DND-41 (cell line): ENCODE measurements around the gene SNX1.

Experiments
- ATAC-seq: fragments of 200-7000 bp; cut with Tn5 transposase; 3 replicates; pipeline ENCODE4 v1.9.1; 2021; ENCODE audit warnings: low read depth; ENCODE audit not compliant: insufficient read depth
- DNase-seq: peaks from one replicate; pipeline ENCODE4 v3.0.0-alpha.2; 2020
- H2AFZ ChIP-seq: 2 replicates; pipeline ENCODE4 v1.6.0; 2012; ENCODE audit warnings: low read depth, low read length
- H3K27ac ChIP-seq: 2 replicates; pipeline ENCODE4 v1.5.1; 2012; ENCODE audit warnings: low read length, inconsistent platforms
- H3K27me3 ChIP-seq: fragments of 200-600 bp; sonication (generic); 2 replicates; pipeline ENCODE4 v1.6.0; 2012; ENCODE audit warnings: low read length, mild to moderate bottlenecking, inconsistent platforms; ENCODE audit not compliant: insufficient read depth, poor library complexity
- H3K36me3 ChIP-seq: 2 replicates; pipeline ENCODE4 v1.5.1; 2012; ENCODE audit warnings: low read length, inconsistent platforms; ENCODE audit not compliant: insufficient read depth
- H3K4me1 ChIP-seq: 2 replicates; pipeline ENCODE4 v1.5.1; 2012; ENCODE audit warnings: mild to moderate bottlenecking, low read length; ENCODE audit not compliant: insufficient read depth
- H3K4me2 ChIP-seq: 2 replicates; pipeline ENCODE4 v1.6.0; 2012; ENCODE audit warnings: mild to moderate bottlenecking, moderate library complexity, low read length, inconsistent platforms; ENCODE audit not compliant: insufficient read depth
- H3K4me3 ChIP-seq, 2 experiments: fragments of 200-600 bp in 1 of 2; shearing (Covaris generic) in 1 of 2; 2 replicates each; pipeline ENCODE4 v1.5.1; 2012 to 2016; ENCODE audit warnings: inconsistent platforms in 2 of 2, low read length in 2 of 2, mild to moderate bottlenecking in 2 of 2, low read depth in 1 of 2, moderate library complexity in 1 of 2
- H3K79me2 ChIP-seq: 2 replicates; pipeline ENCODE4 v1.6.0; 2012; ENCODE audit warnings: low read length, inconsistent platforms; ENCODE audit not compliant: insufficient read depth
- H3K9ac ChIP-seq: 2 replicates; pipeline ENCODE4 v1.6.0; 2012; ENCODE audit warnings: low read depth, mild to moderate bottlenecking, inconsistent platforms, low read length, moderate library complexity
- H3K9me3 ChIP-seq: 2 replicates; pipeline ENCODE4 v1.5.1; 2012; ENCODE audit warnings: low read length, moderate library complexity, mild to moderate bottlenecking, inconsistent platforms; ENCODE audit not compliant: insufficient read depth, severe bottlenecking
- H4K20me1 ChIP-seq: 2 replicates; pipeline ENCODE4 v1.6.0; 2012; ENCODE audit warnings: low read length; ENCODE audit not compliant: insufficient read depth
- EZH2 ChIP-seq: IDR thresholded peaks from 3 replicates; pipeline ENCODE4 v1.6.1; 2012; ENCODE audit warnings: borderline replicate concordance, low read depth, mild to moderate bottlenecking, moderate library complexity, low read length, inconsistent platforms; ENCODE audit not compliant: severe bottlenecking
- TF ChIP-seq, protein P1 (sequence below): IDR thresholded peaks from 2 replicates; pipeline ENCODE4 v1.5.1; 2012; ENCODE audit warnings: borderline replicate concordance, low read length, moderate library complexity, mild to moderate bottlenecking; ENCODE audit not compliant: poor library complexity, severe bottlenecking; ENCODE audit errors: extremely low read depth

The SNX1 gene

DNA sequence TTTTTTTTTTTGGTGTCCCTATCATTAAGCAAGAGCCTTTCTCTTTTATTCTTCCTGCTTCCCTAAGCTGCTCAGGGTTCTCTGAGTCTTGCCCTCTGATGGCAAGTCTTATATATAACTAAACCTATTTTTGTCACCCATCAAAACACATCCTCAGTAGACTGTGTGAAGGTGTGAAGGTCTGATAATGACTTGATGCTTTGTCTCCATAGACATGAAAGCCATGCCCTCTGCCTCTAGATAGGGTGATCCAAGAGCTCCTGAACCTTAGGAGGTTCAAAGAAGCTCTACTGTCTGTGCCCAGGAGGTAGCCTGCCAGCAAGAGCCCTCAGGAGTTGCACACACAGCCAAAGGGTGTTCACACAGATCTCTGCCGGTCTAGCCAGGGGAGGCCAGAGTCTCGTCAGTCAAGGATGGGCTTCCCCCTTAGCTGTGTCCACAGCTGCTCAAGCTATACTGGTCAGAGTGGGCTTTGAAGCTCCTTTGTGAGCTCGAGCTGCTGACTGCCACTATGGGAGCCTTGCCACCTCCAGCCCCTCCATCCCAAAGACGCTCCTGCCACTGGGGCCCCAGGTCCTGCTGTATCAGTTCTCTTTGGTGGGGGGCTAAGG lies 42.7 kb downstream of the SNX1 start:
- TF ChIP-seq EZH2: no peak
- TF ChIP-seq, protein P1, sequence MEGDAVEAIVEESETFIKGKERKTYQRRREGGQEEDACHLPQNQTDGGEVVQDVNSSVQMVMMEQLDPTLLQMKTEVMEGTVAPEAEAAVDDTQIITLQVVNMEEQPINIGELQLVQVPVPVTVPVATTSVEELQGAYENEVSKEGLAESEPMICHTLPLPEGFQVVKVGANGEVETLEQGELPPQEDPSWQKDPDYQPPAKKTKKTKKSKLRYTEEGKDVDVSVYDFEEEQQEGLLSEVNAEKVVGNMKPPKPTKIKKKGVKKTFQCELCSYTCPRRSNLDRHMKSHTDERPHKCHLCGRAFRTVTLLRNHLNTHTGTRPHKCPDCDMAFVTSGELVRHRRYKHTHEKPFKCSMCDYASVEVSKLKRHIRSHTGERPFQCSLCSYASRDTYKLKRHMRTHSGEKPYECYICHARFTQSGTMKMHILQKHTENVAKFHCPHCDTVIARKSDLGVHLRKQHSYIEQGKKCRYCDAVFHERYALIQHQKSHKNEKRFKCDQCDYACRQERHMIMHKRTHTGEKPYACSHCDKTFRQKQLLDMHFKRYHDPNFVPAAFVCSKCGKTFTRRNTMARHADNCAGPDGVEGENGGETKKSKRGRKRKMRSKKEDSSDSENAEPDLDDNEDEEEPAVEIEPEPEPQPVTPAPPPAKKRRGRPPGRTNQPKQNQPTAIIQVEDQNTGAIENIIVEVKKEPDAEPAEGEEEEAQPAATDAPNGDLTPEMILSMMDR: no peak
- no peaks in the 10 kb centered on the region for H3K4me1 ChIP-seq
- no peak overlapping the region for H3K4me3 ChIP-seq
- H3K4me2 ChIP-seq: no peak overlapping the region
- H3K9ac ChIP-seq: no peak overlapping the region
- no peaks in the 10 kb centered on the region for H3K27me3 ChIP-seq
- H3K9me3 ChIP-seq: no peaks in the 10 kb centered on the region
- ATAC-seq (no peak), DNase-seq (no peak)
- H3K36me3 ChIP-seq: peaks cover 64% of the 10 kb centered on the region
- H4K20me1 ChIP-seq: no peaks in the 10 kb centered on the region; the same call in 1 of the 2 replicates
- H2AFZ ChIP-seq: no peak overlapping the region
- no peaks in the 10 kb centered on the region for H3K79me2 ChIP-seq
- H3K27ac ChIP-seq: no peak overlapping the region

DNA sequence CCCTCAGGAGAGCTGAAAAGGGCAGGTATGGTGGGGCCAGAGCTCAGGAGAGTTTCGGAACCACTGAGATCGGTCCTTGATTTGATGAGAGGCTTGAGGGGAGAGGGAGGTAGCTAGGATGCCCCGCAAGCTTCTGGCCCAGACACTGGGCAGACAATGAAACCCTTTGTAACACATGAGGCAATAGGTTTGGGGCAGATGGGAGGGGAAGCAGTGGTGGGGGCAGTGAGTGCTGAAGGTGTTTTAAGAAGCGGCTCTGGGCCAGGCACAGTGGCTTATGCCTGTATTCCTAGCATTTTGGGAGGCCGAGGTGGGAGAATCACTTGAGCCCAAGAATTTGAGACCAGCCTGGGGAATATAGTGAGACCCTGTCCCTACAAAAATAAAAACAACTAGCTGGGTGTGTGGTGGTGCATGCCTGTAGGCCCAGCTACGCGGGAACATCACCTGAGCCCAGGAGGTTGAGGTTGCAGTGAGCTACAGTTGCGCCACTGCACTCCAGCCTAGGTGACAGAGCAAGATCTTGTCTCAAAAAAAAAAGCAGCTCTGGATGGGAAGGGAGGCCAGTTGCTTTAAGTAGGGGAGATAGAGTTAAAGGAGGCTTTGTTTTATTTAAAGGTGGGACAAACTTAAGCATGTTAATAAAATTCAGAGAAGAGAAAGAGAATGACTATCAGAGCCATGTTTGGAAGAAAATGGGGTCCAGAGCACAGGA lies 46.2 kb downstream of the SNX1 start:
- peaks cover 41% of the 10 kb centered on the region for H3K36me3 ChIP-seq
- ATAC-seq (no peak), DNase-seq (no peak)
- H3K9me3 ChIP-seq: no peaks in the 10 kb centered on the region
- H2AFZ ChIP-seq: no peak overlapping the region
- H3K4me2 ChIP-seq: no peak overlapping the region
- H3K4me1 ChIP-seq: no peaks in the 10 kb centered on the region
- H3K79me2 ChIP-seq: no peaks in the 10 kb centered on the region
- no peak overlapping the region for H3K9ac ChIP-seq
- no peak for TF ChIP-seq EZH2
- TF ChIP-seq, protein P1: no peak
- H3K27me3 ChIP-seq: no peaks in the 10 kb centered on the region
- no peak overlapping the region for H3K4me3 ChIP-seq
- no peak overlapping the region for H3K27ac ChIP-seq
- H4K20me1 ChIP-seq: no peaks in the 10 kb centered on the region; the same call in 1 of the 2 replicates

DNA sequence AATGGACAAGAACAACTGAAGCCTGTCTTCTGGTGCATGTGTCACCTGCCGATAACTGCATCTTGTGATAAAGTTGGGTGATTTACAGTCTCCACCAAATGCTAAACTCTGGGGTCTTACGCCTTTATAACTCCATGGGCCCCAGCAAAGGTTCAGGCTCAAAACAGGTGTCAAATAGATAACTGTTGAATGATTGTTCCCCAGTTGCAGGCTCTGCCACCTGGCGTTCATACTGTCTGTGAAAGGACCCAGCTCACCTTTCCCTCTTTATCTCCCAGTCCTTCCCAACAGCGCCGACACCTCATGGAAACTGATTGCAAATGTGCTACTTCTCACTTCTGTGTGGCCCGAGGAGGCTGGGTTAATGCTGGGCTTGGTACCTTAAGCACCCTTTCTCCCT lies 47.5 kb downstream of the SNX1 start:
- peaks cover 29% of the 10 kb centered on the region for H3K36me3 ChIP-seq
- no peak for ATAC-seq
- H3K27ac ChIP-seq: no peak overlapping the region

More for the DNA sequence above, 47.5 kb downstream of the SNX1 start:
- no peak for TF ChIP-seq EZH2
- TF ChIP-seq, protein P1: no peak
- no peaks in the 10 kb centered on the region; the same call in 1 of the 2 replicates for H4K20me1 ChIP-seq
- H3K4me3 ChIP-seq: no peak overlapping the region
- H3K4me1 ChIP-seq: no peaks in the 10 kb centered on the region
- H3K9ac ChIP-seq: no peak overlapping the region
- no peaks in the 10 kb centered on the region for H3K9me3 ChIP-seq
- no peaks in the 10 kb centered on the region for H3K27me3 ChIP-seq
- H3K4me2 ChIP-seq: no peak overlapping the region
- no peaks in the 10 kb centered on the region for H3K79me2 ChIP-seq
- no peak for DNase-seq
- H2AFZ ChIP-seq: no peak overlapping the region
